Tibial nerve (tissue), 4 donors: ENCODE measurements around the gene HSD17B1.

Experiments
- CTCF ChIP-seq, 5 experiments: fragments of 200-600 bp in 3 of 5; fragments of 450-650 bp in 2 of 5; sonication (generic) in 3 of 5; IDR thresholded peaks; one replicate each; pipeline ENCODE4 v1.5.1; 2016 to 2019; ENCODE audit warnings: antibody characterized with exemption in 5 of 5, mild to moderate bottlenecking in 3 of 5, moderate library complexity in 2 of 5
- EP300 ChIP-seq, 2 donors: sonication (generic); formaldehyde crosslinking; IDR thresholded peaks; one replicate each; pipeline ENCODE4 v1.6.1; 2017; ENCODE audit warnings: antibody characterized with exemption in 2 of 2, mild to moderate bottlenecking in 1 of 2

- TF ChIP-seq CTCF (IDR thresholded peaks at IDR 0.05) = no peak
- TF ChIP-seq EP300 (IDR thresholded peaks at IDR 0.05) = no peak
These were observed 50.6 kb downstream of the HSD17B1 start for GRCh38 chr17:42603318-42603717.
